Measurements from ENCODE around the gene CTCF. TPM values are rescaled to one million over a fixed set of nuclear protein-coding genes. Genes with fewer than 3 reads are reported as not detected.
A peak's percentile ranks its signal among the peaks of the same experiment; 100 is the strongest.

CTCF gene
- total RNA-seq, 1 donor from 2014 or later = 31.3 TPM

DNA sequence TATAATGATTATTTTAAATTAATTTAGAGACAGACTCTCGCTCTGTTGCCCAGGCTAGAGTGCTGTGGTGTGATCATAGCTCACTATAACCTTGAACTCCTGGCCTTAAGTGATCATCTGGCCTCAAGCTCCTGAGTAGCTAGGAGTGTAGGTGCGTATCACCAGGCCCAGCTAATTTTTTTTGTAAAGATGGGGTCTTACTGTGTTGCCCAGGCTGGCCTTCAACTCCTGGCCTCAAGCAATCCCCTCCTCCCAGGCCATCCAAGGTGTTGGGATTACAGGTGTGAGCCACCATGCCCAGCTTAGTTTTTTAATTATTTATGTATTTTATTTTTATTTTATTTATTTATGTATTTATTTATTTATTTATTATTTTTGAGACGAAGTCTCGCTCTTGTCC, 17.9 kb downstream of the CTCF start:
- H3K4me3 ChIP-seq (ENCODE audit: low read length in 3 of 3) = no peak overlapping the region
- H3K27ac ChIP-seq (ENCODE audit: low read depth, low read length) = no peak overlapping the region
- no peaks in the 10 kb centered on the region for H3K27me3 ChIP-seq (ENCODE audit: control insufficient read depth in 3 of 3, insufficient read depth in 3 of 3, low read length in 3 of 3)
- no peaks in the 10 kb centered on the region for H3K4me1 ChIP-seq (ENCODE audit: control insufficient read depth in 3 of 3, insufficient read depth in 3 of 3, low read length in 3 of 3)
- H3K36me3 ChIP-seq (ENCODE audit: control insufficient read depth in 3 of 3, insufficient read depth in 3 of 3, low read length in 3 of 3) = peaks cover 0 to 2% (median 2%) of the 10 kb centered on the region in 3 donors
- H3K9me3 ChIP-seq (ENCODE audit: control insufficient read depth in 3 of 3, low read length in 3 of 3) = no peaks in the 10 kb centered on the region
- H3K9ac ChIP-seq (ENCODE audit: low read depth in 1 of 3, low read length in 3 of 3) = no peak overlapping the region

GRCh38 chr16:67593288-67593687, 31.0 kb downstream of the CTCF start:
- Histone ChIP-seq H3K36me3 (ENCODE audit: control insufficient read depth in 3 of 3, insufficient read depth in 3 of 3, low read length in 3 of 3) (peaks cover 2 to 6% (median 2%) of the 10 kb centered on the region in 3 donors), H3K9me3 (ENCODE audit: control insufficient read depth in 3 of 3, low read length in 3 of 3) (no peaks in the 10 kb centered on the region), H3K27me3 (ENCODE audit: control insufficient read depth in 3 of 3, insufficient read depth in 3 of 3, low read length in 3 of 3) (no peaks in the 10 kb centered on the region), H3K4me3 (ENCODE audit: low read length in 3 of 3) (no peak overlapping the region), H3K9ac (ENCODE audit: low read depth in 1 of 3, low read length in 3 of 3) (no peak overlapping the region), H3K4me1 (ENCODE audit: control insufficient read depth in 3 of 3, insufficient read depth in 3 of 3, low read length in 3 of 3) (peaks cover 0 to 7% (median 5%) of the 10 kb centered on the region in 3 donors), H3K27ac (ENCODE audit: low read depth, low read length) (no peak overlapping the region)

DNA sequence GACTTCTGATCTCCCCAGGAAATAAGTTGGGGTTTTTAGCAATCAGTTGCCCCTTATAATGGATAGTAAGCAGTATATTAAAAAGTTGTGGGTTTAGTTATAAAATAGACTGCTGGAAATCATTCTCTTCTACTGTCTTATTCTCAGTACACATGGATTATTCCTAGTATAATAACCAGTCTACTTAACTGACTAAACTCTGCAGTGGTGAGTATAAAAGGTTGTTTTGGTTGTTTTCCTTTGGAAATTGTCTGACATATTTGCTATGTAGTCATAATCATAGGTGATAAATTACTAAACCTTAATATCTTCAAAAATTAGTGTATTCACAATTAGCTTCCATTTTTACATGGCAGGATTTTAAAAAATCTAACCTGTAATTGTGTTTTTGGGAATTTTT, 31.4 kb downstream of the CTCF start:
- no peaks in the 10 kb centered on the region for H3K9me3 ChIP-seq (ENCODE audit: control insufficient read depth in 3 of 3, low read length in 3 of 3)
- H3K36me3 ChIP-seq (ENCODE audit: control insufficient read depth in 3 of 3, insufficient read depth in 3 of 3, low read length in 3 of 3) = peaks cover 2 to 6% (median 2%) of the 10 kb centered on the region in 3 donors
- H3K9ac ChIP-seq (ENCODE audit: low read depth in 1 of 3, low read length in 3 of 3) = no peak overlapping the region
- peaks cover 3 to 10% (median 5%) of the 10 kb centered on the region in 3 donors for H3K4me1 ChIP-seq (ENCODE audit: control insufficient read depth in 3 of 3, insufficient read depth in 3 of 3, low read length in 3 of 3)
- H3K27ac ChIP-seq (ENCODE audit: low read depth, low read length) = no peak overlapping the region
- H3K4me3 ChIP-seq (ENCODE audit: low read length in 3 of 3) = no peak overlapping the region
- H3K27me3 ChIP-seq (ENCODE audit: control insufficient read depth in 3 of 3, insufficient read depth in 3 of 3, low read length in 3 of 3) = no peaks in the 10 kb centered on the region

GRCh38 chr16:67594256-67594915, 32.1 kb downstream of the CTCF start:
- no peak overlapping the region for H3K9ac ChIP-seq (ENCODE audit: low read depth in 1 of 3, low read length in 3 of 3)
- no peak overlapping the region for H3K27ac ChIP-seq (ENCODE audit: low read depth, low read length)
- peaks cover 4 to 12% (median 5%) of the 10 kb centered on the region in 3 donors for H3K4me1 ChIP-seq (ENCODE audit: control insufficient read depth in 3 of 3, insufficient read depth in 3 of 3, low read length in 3 of 3)
- no peaks in the 10 kb centered on the region for H3K9me3 ChIP-seq (ENCODE audit: control insufficient read depth in 3 of 3, low read length in 3 of 3)
- H3K27me3 ChIP-seq (ENCODE audit: control insufficient read depth in 3 of 3, insufficient read depth in 3 of 3, low read length in 3 of 3) = no peaks in the 10 kb centered on the region
- H3K36me3 ChIP-seq (ENCODE audit: control insufficient read depth in 3 of 3, insufficient read depth in 3 of 3, low read length in 3 of 3) = peaks cover 2 to 6% (median 2%) of the 10 kb centered on the region in 3 donors
- no peak overlapping the region for H3K4me3 ChIP-seq (ENCODE audit: low read length in 3 of 3)

DNA sequence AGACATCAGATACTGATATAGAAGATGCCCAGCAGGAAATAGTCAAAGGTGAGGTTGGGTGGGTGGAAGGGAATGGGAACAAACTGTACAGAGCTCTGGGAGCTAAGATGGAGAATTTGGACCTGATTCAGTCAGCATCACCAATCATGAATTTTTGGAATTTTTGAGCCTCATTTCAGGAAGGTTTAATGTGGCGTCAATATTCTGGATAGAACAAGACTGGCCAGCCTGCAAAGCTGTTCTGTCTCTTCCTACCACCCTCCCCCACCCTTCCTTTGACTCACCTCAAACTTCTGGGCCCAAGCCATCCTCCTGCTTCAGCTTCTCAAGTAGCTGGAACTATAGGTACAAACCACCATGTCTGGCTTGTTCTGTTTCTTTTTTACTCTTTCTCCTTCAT, 32.6 kb downstream of the CTCF start:
- peaks cover 2 to 6% (median 2%) of the 10 kb centered on the region in 3 donors for H3K36me3 ChIP-seq (ENCODE audit: control insufficient read depth in 3 of 3, insufficient read depth in 3 of 3, low read length in 3 of 3)
- H3K9me3 ChIP-seq (ENCODE audit: control insufficient read depth in 3 of 3, low read length in 3 of 3) = no peaks in the 10 kb centered on the region
- no peak overlapping the region for H3K9ac ChIP-seq (ENCODE audit: low read depth in 1 of 3, low read length in 3 of 3)
- no peak overlapping the region for H3K27ac ChIP-seq (ENCODE audit: low read depth, low read length)
- H3K4me1 ChIP-seq (ENCODE audit: control insufficient read depth in 3 of 3, insufficient read depth in 3 of 3, low read length in 3 of 3) = peaks cover 4 to 12% (median 5%) of the 10 kb centered on the region in 3 donors
- H3K27me3 ChIP-seq (ENCODE audit: control insufficient read depth in 3 of 3, insufficient read depth in 3 of 3, low read length in 3 of 3) = no peaks in the 10 kb centered on the region
- H3K4me3 ChIP-seq (ENCODE audit: low read length in 3 of 3) = no peak overlapping the region

- H3K27ac ChIP-seq (ENCODE audit: low read depth, low read length) = no peak overlapping the region
- H3K9me3 ChIP-seq (ENCODE audit: control insufficient read depth in 3 of 3, low read length in 3 of 3) = no peaks in the 10 kb centered on the region
- no peaks in the 10 kb centered on the region for H3K27me3 ChIP-seq (ENCODE audit: control insufficient read depth in 3 of 3, insufficient read depth in 3 of 3, low read length in 3 of 3)
- no peak overlapping the region for H3K4me3 ChIP-seq (ENCODE audit: low read length in 3 of 3)
- H3K9ac ChIP-seq (ENCODE audit: low read depth in 1 of 3, low read length in 3 of 3) = peak overlapping the region in 2 of 3 donors; percentile 9 to 17
- H3K36me3 ChIP-seq (ENCODE audit: control insufficient read depth in 3 of 3, insufficient read depth in 3 of 3, low read length in 3 of 3) = peaks cover 2 to 6% (median 2%) of the 10 kb centered on the region in 3 donors
- peaks cover 5 to 12% (median 6%) of the 10 kb centered on the region in 3 donors for H3K4me1 ChIP-seq (ENCODE audit: control insufficient read depth in 3 of 3, insufficient read depth in 3 of 3, low read length in 3 of 3)
These were observed 36.2 kb downstream of the CTCF start for GRCh38 chr16:67598527-67598926.

- H3K27me3 ChIP-seq (ENCODE audit: control insufficient read depth in 3 of 3, insufficient read depth in 3 of 3, low read length in 3 of 3) = no peaks in the 10 kb centered on the region
- no peak overlapping the region for H3K4me3 ChIP-seq (ENCODE audit: low read length in 3 of 3)
- no peak overlapping the region for H3K27ac ChIP-seq (ENCODE audit: low read depth, low read length)
- no peak overlapping the region for H3K9ac ChIP-seq (ENCODE audit: low read depth in 1 of 3, low read length in 3 of 3)
- peaks cover 0 to 3% (median 0%) of the 10 kb centered on the region in 3 donors for H3K36me3 ChIP-seq (ENCODE audit: control insufficient read depth in 3 of 3, insufficient read depth in 3 of 3, low read length in 3 of 3)
- peaks cover 0 to 2% (median 0%) of the 10 kb centered on the region in 3 donors for H3K4me1 ChIP-seq (ENCODE audit: control insufficient read depth in 3 of 3, insufficient read depth in 3 of 3, low read length in 3 of 3)
- no peaks in the 10 kb centered on the region for H3K9me3 ChIP-seq (ENCODE audit: control insufficient read depth in 3 of 3, low read length in 3 of 3)
These were observed 43.3 kb downstream of the CTCF start for GRCh38 chr16:67605641-67606040.

GRCh38 chr16:67606632-67607031, 44.3 kb downstream of the CTCF start:
- Histone ChIP-seq H3K27ac (ENCODE audit: low read depth, low read length) (no peak overlapping the region), H3K4me1 (ENCODE audit: control insufficient read depth in 3 of 3, insufficient read depth in 3 of 3, low read length in 3 of 3) (no peaks in the 10 kb centered on the region), H3K4me3 (ENCODE audit: low read length in 3 of 3) (no peak overlapping the region), H3K9me3 (ENCODE audit: control insufficient read depth in 3 of 3, low read length in 3 of 3) (no peaks in the 10 kb centered on the region), H3K36me3 (ENCODE audit: control insufficient read depth in 3 of 3, insufficient read depth in 3 of 3, low read length in 3 of 3) (peaks cover 8 to 11% (median 8%) of the 10 kb centered on the region in 3 donors), H3K9ac (ENCODE audit: low read depth in 1 of 3, low read length in 3 of 3) (no peak overlapping the region), H3K27me3 (ENCODE audit: control insufficient read depth in 3 of 3, insufficient read depth in 3 of 3, low read length in 3 of 3) (no peaks in the 10 kb centered on the region)

- peaks cover 11 to 12% (median 11%) of the 10 kb centered on the region in 3 donors for H3K36me3 ChIP-seq (ENCODE audit: control insufficient read depth in 3 of 3, insufficient read depth in 3 of 3, low read length in 3 of 3)
- no peaks in the 10 kb centered on the region for H3K27me3 ChIP-seq (ENCODE audit: control insufficient read depth in 3 of 3, insufficient read depth in 3 of 3, low read length in 3 of 3)
- no peak overlapping the region for H3K9ac ChIP-seq (ENCODE audit: low read depth in 1 of 3, low read length in 3 of 3)
- H3K4me1 ChIP-seq (ENCODE audit: control insufficient read depth in 3 of 3, insufficient read depth in 3 of 3, low read length in 3 of 3) = no peaks in the 10 kb centered on the region
- H3K4me3 ChIP-seq (ENCODE audit: low read length in 3 of 3) = no peak overlapping the region
- H3K27ac ChIP-seq (ENCODE audit: low read depth, low read length) = no peak overlapping the region
- no peaks in the 10 kb centered on the region for H3K9me3 ChIP-seq (ENCODE audit: control insufficient read depth in 3 of 3, low read length in 3 of 3)
These were observed 46.0 kb downstream of the CTCF start for GRCh38 chr16:67608364-67608763.

- H3K27me3 ChIP-seq (ENCODE audit: control insufficient read depth in 3 of 3, insufficient read depth in 3 of 3, low read length in 3 of 3) = no peaks in the 10 kb centered on the region
- H3K4me1 ChIP-seq (ENCODE audit: control insufficient read depth in 3 of 3, insufficient read depth in 3 of 3, low read length in 3 of 3) = no peaks in the 10 kb centered on the region
- no peaks in the 10 kb centered on the region for H3K9me3 ChIP-seq (ENCODE audit: control insufficient read depth in 3 of 3, low read length in 3 of 3)
- H3K36me3 ChIP-seq (ENCODE audit: control insufficient read depth in 3 of 3, insufficient read depth in 3 of 3, low read length in 3 of 3) = peaks cover 25 to 32% (median 31%) of the 10 kb centered on the region in 3 donors
- no peak overlapping the region for H3K9ac ChIP-seq (ENCODE audit: low read depth in 1 of 3, low read length in 3 of 3)
- no peak overlapping the region for H3K27ac ChIP-seq (ENCODE audit: low read depth, low read length)
- H3K4me3 ChIP-seq (ENCODE audit: low read length in 3 of 3) = no peak overlapping the region
These were observed 51.5 kb downstream of the CTCF start for GRCh38 chr16:67613808-67614207.
